Measurements from ENCODE around the gene MAP3K7. TPM values are rescaled to one million over a fixed set of nuclear protein-coding genes. Genes with fewer than 3 reads are reported as not detected.
"Not testable (repeated sequence)": the region's sequence is repeated elsewhere in the genome, so short reads cannot be mapped to it uniquely, and the experiment has no call there.

MAP3K7 gene
- total RNA-seq, 1 donor from 2014 or later, result 31.8 TPM

DNA sequence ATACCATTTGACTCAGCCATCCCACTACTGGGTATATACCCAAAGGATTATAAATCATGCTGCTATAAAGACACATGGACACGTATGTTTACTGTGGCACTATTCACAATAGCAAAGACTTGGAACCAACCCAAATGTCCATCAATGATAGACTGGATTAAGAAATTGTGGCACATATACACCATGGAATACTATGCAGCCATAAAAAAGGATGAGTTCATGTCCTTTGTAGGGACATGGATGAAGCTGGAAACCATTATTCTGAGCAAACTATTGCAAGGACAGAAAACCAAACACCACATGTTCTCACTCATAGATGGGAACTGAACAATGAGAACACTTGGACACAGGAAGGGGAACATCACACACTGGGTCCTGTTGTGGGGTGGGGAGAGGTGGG is 19.2 kb downstream of the MAP3K7 start:
- intact Hi-C loops (cut with micrococcal nuclease); H3K27ac Mint-ChIP-seq; H3K9me3 Mint-ChIP-seq; H3K4me3 Mint-ChIP-seq; H3K27me3 Mint-ChIP-seq; DNase-seq: not testable (repeated sequence)
- H3K4me1 Mint-ChIP-seq, result peaks cover 15% of the 10 kb centered on the region
- H3K36me3 Mint-ChIP-seq (ENCODE audit: low read depth), result peaks cover 59% of the 10 kb centered on the region

GRCh38 chr6:90562341-90562740 is 24.5 kb downstream of the MAP3K7 start:
- Mint-ChIP-seq H3K4me3 (peak overlapping the region; percentile 46), H3K36me3 (ENCODE audit: low read depth) (peaks cover 60% of the 10 kb centered on the region), H3K4me1 (peaks cover 26% of the 10 kb centered on the region)
- H3K9me3 Mint-ChIP-seq; intact Hi-C loops (cut with micrococcal nuclease); H3K27me3 Mint-ChIP-seq; H3K27ac Mint-ChIP-seq: not testable (repeated sequence)
- peak; percentile 76 for DNase-seq

DNA sequence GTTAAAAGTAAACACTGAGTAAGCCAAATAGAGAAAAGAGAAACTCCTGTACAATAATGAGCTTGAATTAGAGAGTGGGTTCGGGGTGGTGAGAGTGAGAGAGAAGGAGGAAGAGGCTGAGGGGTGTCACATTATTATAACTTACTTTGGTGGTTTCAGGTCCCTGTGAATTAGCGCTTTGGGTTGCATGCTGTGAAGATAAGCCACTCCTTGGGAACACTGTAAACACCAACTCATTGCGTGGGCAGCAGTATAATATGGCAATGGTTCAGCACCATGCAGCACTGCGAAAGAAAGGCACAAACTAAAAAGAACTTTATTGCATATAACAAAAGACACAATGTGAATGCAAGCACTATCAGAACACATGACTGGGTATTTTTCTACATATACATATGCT is 26.9 kb downstream of the MAP3K7 start:
- Mint-ChIP-seq H3K4me3 (no peak overlapping the region), H3K27me3 (no peaks in the 10 kb centered on the region), H3K4me1 (peaks cover 26% of the 10 kb centered on the region), H3K9me3 (no peaks in the 10 kb centered on the region), H3K27ac (no peak overlapping the region), H3K36me3 (ENCODE audit: low read depth) (peaks cover 51% of the 10 kb centered on the region)
- intact Hi-C loops (cut with micrococcal nuclease), result no loop called here
- DNase-seq, result no peak

- H3K4me3 Mint-ChIP-seq, result no peak overlapping the region
- no peak for DNase-seq
- no peak overlapping the region for H3K27ac Mint-ChIP-seq
- peaks cover 33% of the 10 kb centered on the region for H3K36me3 Mint-ChIP-seq (ENCODE audit: low read depth)
- H3K9me3 Mint-ChIP-seq, result no peaks in the 10 kb centered on the region
- intact Hi-C loops (cut with micrococcal nuclease), result no loop called here
- peaks cover 6% of the 10 kb centered on the region for H3K4me1 Mint-ChIP-seq
- no peaks in the 10 kb centered on the region for H3K27me3 Mint-ChIP-seq
Measured at GRCh38 chr6:90557006-90557405, 29.9 kb downstream of the MAP3K7 start.

- peaks cover 53% of the 10 kb centered on the region for H3K36me3 Mint-ChIP-seq (ENCODE audit: low read depth)
- H3K9me3 Mint-ChIP-seq, result no peaks in the 10 kb centered on the region
- H3K27ac Mint-ChIP-seq, result no peak overlapping the region
- intact Hi-C loops (cut with micrococcal nuclease), result no loop called here
- H3K27me3 Mint-ChIP-seq, result no peaks in the 10 kb centered on the region
- peaks cover 6% of the 10 kb centered on the region for H3K4me1 Mint-ChIP-seq
- H3K4me3 Mint-ChIP-seq, result no peak overlapping the region
- no peak for DNase-seq
Measured at GRCh38 chr6:90547991-90548390, 38.9 kb downstream of the MAP3K7 start.

DNA sequence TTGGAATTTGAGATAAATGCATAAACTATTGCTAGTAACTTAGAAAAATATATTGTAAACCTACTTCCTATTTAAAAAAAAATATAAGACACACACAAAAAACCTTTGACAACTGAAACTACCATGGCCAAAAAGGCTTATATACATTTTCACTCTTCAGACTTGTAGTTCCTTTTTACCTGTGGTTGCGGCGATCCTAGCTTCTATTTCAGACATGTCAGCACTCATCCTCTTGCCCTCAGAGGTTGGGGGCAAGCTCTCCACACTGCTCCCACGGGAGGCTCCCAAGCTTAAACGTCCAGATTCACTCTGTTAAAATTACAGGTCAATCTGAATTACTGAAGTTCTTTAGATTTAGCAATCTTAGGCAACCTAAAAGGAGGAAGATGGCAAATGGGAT is 39.8 kb downstream of the MAP3K7 start:
- no peak overlapping the region for H3K27ac Mint-ChIP-seq
- no peak overlapping the region for H3K4me3 Mint-ChIP-seq
- intact Hi-C loops (cut with micrococcal nuclease), result no loop called here
- H3K27me3 Mint-ChIP-seq, result no peaks in the 10 kb centered on the region
- peaks cover 6% of the 10 kb centered on the region for H3K4me1 Mint-ChIP-seq
- H3K9me3 Mint-ChIP-seq, result no peaks in the 10 kb centered on the region
- DNase-seq, result no peak
- H3K36me3 Mint-ChIP-seq (ENCODE audit: low read depth), result peaks cover 52% of the 10 kb centered on the region

GRCh38 chr6:90545448-90545847 is 41.4 kb downstream of the MAP3K7 start:
- no peak for DNase-seq
- no peak overlapping the region for H3K4me3 Mint-ChIP-seq
- intact Hi-C loops (cut with micrococcal nuclease), result no loop called here
- no peaks in the 10 kb centered on the region for H3K9me3 Mint-ChIP-seq
- H3K27ac Mint-ChIP-seq, result no peak overlapping the region
- H3K4me1 Mint-ChIP-seq, result peaks cover 6% of the 10 kb centered on the region
- H3K36me3 Mint-ChIP-seq (ENCODE audit: low read depth), result peaks cover 50% of the 10 kb centered on the region
- H3K27me3 Mint-ChIP-seq, result no peaks in the 10 kb centered on the region

GRCh38 chr6:90544741-90545140 is 42.1 kb downstream of the MAP3K7 start:
- H3K4me3 Mint-ChIP-seq, result no peak overlapping the region
- H3K4me1 Mint-ChIP-seq, result peaks cover 6% of the 10 kb centered on the region
- DNase-seq, result no peak
- H3K27me3 Mint-ChIP-seq, result no peaks in the 10 kb centered on the region
- H3K9me3 Mint-ChIP-seq, result no peaks in the 10 kb centered on the region
- peaks cover 48% of the 10 kb centered on the region for H3K36me3 Mint-ChIP-seq (ENCODE audit: low read depth)
- intact Hi-C loops (cut with micrococcal nuclease), result no loop called here
- H3K27ac Mint-ChIP-seq, result no peak overlapping the region

GRCh38 chr6:90544081-90544480 is 42.8 kb downstream of the MAP3K7 start:
- H3K27me3 Mint-ChIP-seq, result no peaks in the 10 kb centered on the region
- no peak overlapping the region for H3K27ac Mint-ChIP-seq
- no peak overlapping the region for H3K4me3 Mint-ChIP-seq
- no peak for DNase-seq
- intact Hi-C loops (cut with micrococcal nuclease), result no loop called here
- peaks cover 6% of the 10 kb centered on the region for H3K4me1 Mint-ChIP-seq
- H3K9me3 Mint-ChIP-seq, result no peaks in the 10 kb centered on the region
- peaks cover 45% of the 10 kb centered on the region for H3K36me3 Mint-ChIP-seq (ENCODE audit: low read depth)

GRCh38 chr6:90541221-90541620 is 45.7 kb downstream of the MAP3K7 start:
- intact Hi-C loops (cut with micrococcal nuclease), result no loop called here
- H3K4me1 Mint-ChIP-seq, result peaks cover 7% of the 10 kb centered on the region
- no peak for DNase-seq
- H3K9me3 Mint-ChIP-seq, result no peaks in the 10 kb centered on the region
- H3K4me3 Mint-ChIP-seq, result no peak overlapping the region
- no peaks in the 10 kb centered on the region for H3K27me3 Mint-ChIP-seq
- peaks cover 28% of the 10 kb centered on the region for H3K36me3 Mint-ChIP-seq (ENCODE audit: low read depth)
- no peak overlapping the region for H3K27ac Mint-ChIP-seq

- intact Hi-C loops (cut with micrococcal nuclease), result no loop called here
- H3K27me3 Mint-ChIP-seq, result no peaks in the 10 kb centered on the region
Measured at GRCh38 chr6:90538278-90539046, 48.4 kb downstream of the MAP3K7 start.

DNA sequence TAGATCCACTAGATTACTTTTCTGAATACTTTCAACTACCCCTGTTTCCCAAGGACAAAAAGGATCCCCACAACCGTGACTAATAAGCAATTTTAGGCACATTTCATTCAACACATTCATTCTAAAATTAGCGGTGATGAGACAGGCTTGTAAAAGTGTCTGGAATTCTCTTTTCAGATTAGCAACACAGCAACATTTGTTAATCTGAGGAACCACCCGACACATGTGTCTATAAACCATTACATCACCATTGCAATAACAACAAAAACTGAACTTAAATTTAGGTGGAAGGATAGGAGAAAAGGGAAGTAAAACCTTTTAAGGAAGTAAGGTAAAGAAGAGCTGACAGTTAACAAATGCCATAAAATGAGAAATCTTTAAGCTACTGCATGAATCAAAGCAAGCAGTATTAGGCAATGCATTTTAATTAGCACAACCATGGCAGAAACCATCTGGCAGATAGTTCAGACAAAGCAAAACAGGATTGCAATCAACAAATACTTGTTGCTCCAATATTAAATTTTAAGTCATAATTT is 49.1 kb downstream of the MAP3K7 start:
- Mint-ChIP-seq H3K4me1 (peaks cover 23% of the 10 kb centered on the region), H3K27ac (no peak overlapping the region), H3K9me3 (no peaks in the 10 kb centered on the region), H3K4me3 (no peak overlapping the region), H3K36me3 (ENCODE audit: low read depth) (peaks cover 18% of the 10 kb centered on the region), H3K27me3 (no peaks in the 10 kb centered on the region)
- intact Hi-C loops (cut with micrococcal nuclease), result no loop called here
- DNase-seq, result no peak

More at GRCh38 chr6:90538278-90539046, 48.4 kb downstream of the MAP3K7 start:
- no peaks in the 10 kb centered on the region for H3K9me3 Mint-ChIP-seq
- peaks cover 18% of the 10 kb centered on the region for H3K36me3 Mint-ChIP-seq (ENCODE audit: low read depth)
- peaks cover 16% of the 10 kb centered on the region for H3K4me1 Mint-ChIP-seq
- DNase-seq, result no peak
- no peak overlapping the region for H3K4me3 Mint-ChIP-seq
- H3K27ac Mint-ChIP-seq, result no peak overlapping the region

GRCh38 chr6:90537027-90537426 is 49.8 kb downstream of the MAP3K7 start:
- no peaks in the 10 kb centered on the region for H3K9me3 Mint-ChIP-seq
- intact Hi-C loops (cut with micrococcal nuclease), result no loop called here
- H3K27me3 Mint-ChIP-seq, result no peaks in the 10 kb centered on the region
- H3K4me3 Mint-ChIP-seq, result no peak overlapping the region
- peaks cover 26% of the 10 kb centered on the region for H3K4me1 Mint-ChIP-seq
- H3K27ac Mint-ChIP-seq, result no peak overlapping the region
- no peak for DNase-seq
- H3K36me3 Mint-ChIP-seq (ENCODE audit: low read depth), result peaks cover 20% of the 10 kb centered on the region

- Mint-ChIP-seq H3K4me1 (peaks cover 26% of the 10 kb centered on the region), H3K36me3 (ENCODE audit: low read depth) (peaks cover 20% of the 10 kb centered on the region), H3K27ac (no peak overlapping the region), H3K27me3 (no peaks in the 10 kb centered on the region), H3K9me3 (no peaks in the 10 kb centered on the region), H3K4me3 (no peak overlapping the region)
- no peak for DNase-seq
- intact Hi-C loops (cut with micrococcal nuclease), result no loop called here
Measured at GRCh38 chr6:90536520-90536919, 50.4 kb downstream of the MAP3K7 start.
